Measurements from ENCODE around the gene CCR6. TPM values are rescaled to one million over a fixed set of nuclear protein-coding genes. Genes with fewer than 3 reads are reported as not detected.

Gene CCR6
- total RNA-seq = not detected in 2 replicates

GRCh38 chr6:167122827-167123657 is at the start of gene CCR6:
TSS of gene CCR6 (plus strand) at chr6:167123096. CDS start at chr6:167136135, 13,039 bp downstream.

GRCh38 chr6:167157863-167158262 is 35.0 kb downstream of the CCR6 start, which contains the start of gene GPR31:
TSS of gene GPR31 (minus strand) at chr6:167157980. CDS start at chr6:167157831, 149 bp downstream.

Other genes with a start within 250 kb of the CCR6 start
- gene RNASET2, start 166.5 kb upstream of the CCR6 start, total RNA-seq = 24.5 and 31.3 TPM in 2 replicates
- gene CEP43, start 123.7 kb upstream of the CCR6 start, total RNA-seq = 3.2 and 9.6 TPM in 2 replicates
- not detected in 2 replicates for gene GPR31, start 34.9 kb downstream of the CCR6 start, total RNA-seq
- gene UNC93A, start 168.2 kb downstream of the CCR6 start, total RNA-seq = not detected in 2 replicates
- gene TTLL2, start 202.0 kb downstream of the CCR6 start, total RNA-seq = not detected in 2 replicates